Myocyte (in vitro differentiated cells): ENCODE results near the gene ENTR1. TPM values are rescaled to one million over a fixed set of nuclear protein-coding genes. Genes with fewer than 3 reads are reported as not detected.

ENCODE experiments used
- DNase-seq: peaks from one replicate; pipeline ENCODE4 v3.0.0-alpha.2; 2012; ENCODE audit warnings: low read depth
- polyA plus RNA-seq: library from polyadenylated mRNA; unstranded; fragments of >200 nt; gene quantifications from one replicate; pipeline ENCODE4 v1.2.1, GENCODE V29; 2012; ENCODE audit warnings: missing spikeins
- total RNA-seq: library from RNA; depleted of rRNA; stranded (reverse); fragments of >200 nt; gene quantifications from 2 replicates; pipeline ENCODE4 v1.2.3, GENCODE V29; 2014

Gene ENTR1
- total RNA-seq: 46.6 and 48.2 TPM in 2 replicates
- 50.1 TPM for polyA plus RNA-seq

- peak; percentile 90 for DNase-seq
These were observed at the start of gene ENTR1, which contains the start of gene PMPCA for GRCh38 chr9:136410500-136411287. Gene ENTR1, minus strand, starts transcription at chr9:136410614. Its CDS starts 217 bp downstream, at chr9:136410397. Gene PMPCA, plus strand, starts transcription at chr9:136410658. Its CDS starts 11 bp downstream, at chr9:136410669.

GRCh38 chr9:136459425-136459824, 49.0 kb upstream of the ENTR1 start:
- no peak for DNase-seq

GRCh38 chr9:136457326-136457725, 46.9 kb upstream of the ENTR1 start:
- DNase-seq: no peak

- DNase-seq: no peak
These were observed 45.8 kb upstream of the ENTR1 start for GRCh38 chr9:136456258-136456657.

- DNase-seq: no peak
These were observed 44.9 kb upstream of the ENTR1 start for GRCh38 chr9:136455043-136456002.

GRCh38 chr9:136454026-136454796, 43.8 kb upstream of the ENTR1 start:
- DNase-seq: no peak

GRCh38 chr9:136453326-136453725, 42.9 kb upstream of the ENTR1 start:
- no peak for DNase-seq

- DNase-seq: no peak
These were observed 40.9 kb upstream of the ENTR1 start for GRCh38 chr9:136451221-136451877.

- no peak for DNase-seq
These were observed 38.2 kb upstream of the ENTR1 start for GRCh38 chr9:136448655-136449054.

GRCh38 chr9:136447173-136447778, 36.9 kb upstream of the ENTR1 start:
- no peak for DNase-seq

- no peak for DNase-seq
These were observed 35.4 kb upstream of the ENTR1 start for GRCh38 chr9:136445799-136446198.

- no peak for DNase-seq
These were observed 33.7 kb upstream of the ENTR1 start for GRCh38 chr9:136444102-136444501.

GRCh38 chr9:136443687-136444086, 33.3 kb upstream of the ENTR1 start:
- DNase-seq: no peak

- no peak for DNase-seq
These were observed 32.7 kb upstream of the ENTR1 start for GRCh38 chr9:136443087-136443486.

GRCh38 chr9:136442265-136442664, 31.9 kb upstream of the ENTR1 start:
- no peak for DNase-seq

GRCh38 chr9:136441681-136442245, 31.3 kb upstream of the ENTR1 start:
- no peak for DNase-seq

GRCh38 chr9:136441191-136441680, 30.8 kb upstream of the ENTR1 start:
- DNase-seq: no peak

- peak; percentile 73 for DNase-seq
These were observed 29.3 kb upstream of the ENTR1 start, which contains the start of gene INPP5E for GRCh38 chr9:136439481-136440408. Gene INPP5E, minus strand, starts transcription at chr9:136439845. Its CDS starts 426 bp downstream, at chr9:136439419.
